ENCODE data around the gene ZG16.

- TF ChIP-seq, protein P1, sequence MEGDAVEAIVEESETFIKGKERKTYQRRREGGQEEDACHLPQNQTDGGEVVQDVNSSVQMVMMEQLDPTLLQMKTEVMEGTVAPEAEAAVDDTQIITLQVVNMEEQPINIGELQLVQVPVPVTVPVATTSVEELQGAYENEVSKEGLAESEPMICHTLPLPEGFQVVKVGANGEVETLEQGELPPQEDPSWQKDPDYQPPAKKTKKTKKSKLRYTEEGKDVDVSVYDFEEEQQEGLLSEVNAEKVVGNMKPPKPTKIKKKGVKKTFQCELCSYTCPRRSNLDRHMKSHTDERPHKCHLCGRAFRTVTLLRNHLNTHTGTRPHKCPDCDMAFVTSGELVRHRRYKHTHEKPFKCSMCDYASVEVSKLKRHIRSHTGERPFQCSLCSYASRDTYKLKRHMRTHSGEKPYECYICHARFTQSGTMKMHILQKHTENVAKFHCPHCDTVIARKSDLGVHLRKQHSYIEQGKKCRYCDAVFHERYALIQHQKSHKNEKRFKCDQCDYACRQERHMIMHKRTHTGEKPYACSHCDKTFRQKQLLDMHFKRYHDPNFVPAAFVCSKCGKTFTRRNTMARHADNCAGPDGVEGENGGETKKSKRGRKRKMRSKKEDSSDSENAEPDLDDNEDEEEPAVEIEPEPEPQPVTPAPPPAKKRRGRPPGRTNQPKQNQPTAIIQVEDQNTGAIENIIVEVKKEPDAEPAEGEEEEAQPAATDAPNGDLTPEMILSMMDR (IDR thresholded peaks at IDR 0.05): no peak
- TF ChIP-seq, protein P2, sequence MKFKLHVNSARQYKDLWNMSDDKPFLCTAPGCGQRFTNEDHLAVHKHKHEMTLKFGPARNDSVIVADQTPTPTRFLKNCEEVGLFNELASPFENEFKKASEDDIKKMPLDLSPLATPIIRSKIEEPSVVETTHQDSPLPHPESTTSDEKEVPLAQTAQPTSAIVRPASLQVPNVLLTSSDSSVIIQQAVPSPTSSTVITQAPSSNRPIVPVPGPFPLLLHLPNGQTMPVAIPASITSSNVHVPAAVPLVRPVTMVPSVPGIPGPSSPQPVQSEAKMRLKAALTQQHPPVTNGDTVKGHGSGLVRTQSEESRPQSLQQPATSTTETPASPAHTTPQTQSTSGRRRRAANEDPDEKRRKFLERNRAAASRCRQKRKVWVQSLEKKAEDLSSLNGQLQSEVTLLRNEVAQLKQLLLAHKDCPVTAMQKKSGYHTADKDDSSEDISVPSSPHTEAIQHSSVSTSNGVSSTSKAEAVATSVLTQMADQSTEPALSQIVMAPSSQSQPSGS (CRISPR knock-in tag; IDR thresholded peaks at IDR 0.05; ENCODE audit: borderline replicate concordance, low read depth): no peak
- no peak for TF ChIP-seq HMGXB4 (CRISPR knock-in tag; IDR thresholded peaks at IDR 0.05)
- no peak for TF ChIP-seq NR3C1 (CRISPR knock-in tag; conservative IDR thresholded peaks at IDR 0.05; ENCODE audit: low read depth)
- no peak for TF ChIP-seq USF2 (CRISPR knock-in tag; IDR thresholded peaks at IDR 0.05)
Observed at GRCh38 chr16:29757950-29758466, 20.0 kb upstream of the ZG16 start.

Measured in WTC11 (cell line).